ENCODE data around the gene ATXN3L.
A peak's percentile ranks its signal among the peaks of the same experiment; 100 is the strongest.

Gene ATXN3L

GRCh38 chrX:13304052-13304451, 15.8 kb downstream of the ATXN3L start:
- no peak for DNase-seq

GRCh38 chrX:13303248-13303647, 16.6 kb downstream of the ATXN3L start:
- DNase-seq: peak; percentile 2

DNA sequence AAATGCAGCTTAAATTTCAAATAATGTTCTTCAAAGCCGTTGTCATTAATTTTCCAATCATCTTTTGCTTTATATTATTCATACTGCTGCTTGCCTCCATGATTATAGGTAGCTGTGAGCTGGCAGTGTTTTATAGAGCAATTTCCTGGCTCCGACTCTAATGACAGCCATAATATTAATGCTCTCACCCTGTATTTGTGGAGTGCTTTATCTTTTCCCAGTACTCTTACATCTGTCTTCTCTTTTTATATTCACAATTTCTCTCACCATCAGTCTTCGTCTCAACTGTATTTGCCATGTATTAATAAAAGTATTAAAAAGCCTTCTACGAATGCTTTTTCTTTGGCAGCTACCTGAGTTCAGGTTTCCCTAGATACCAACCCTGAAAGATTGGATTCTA, 21.0 kb downstream of the ATXN3L start:
- no peak for DNase-seq

DNA sequence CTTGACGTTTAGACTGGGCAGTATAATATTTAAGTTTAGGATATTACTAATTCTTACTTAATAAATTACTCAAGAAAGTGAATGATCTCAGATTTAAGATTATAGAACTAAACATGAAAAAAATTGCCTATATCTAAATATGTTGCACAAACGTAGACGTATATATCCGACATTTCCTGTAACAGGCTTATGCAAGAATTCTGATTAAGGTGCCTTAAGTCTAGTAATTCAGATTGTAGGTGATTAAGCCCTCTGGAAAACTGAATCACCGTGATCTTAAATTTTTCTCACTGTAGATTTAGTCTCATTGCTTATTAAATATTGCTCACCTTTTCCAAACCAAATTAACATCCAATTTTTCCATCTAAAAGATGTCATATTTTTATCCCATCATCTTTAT, 24.0 kb downstream of the ATXN3L start:
- no peak for DNase-seq

DNA sequence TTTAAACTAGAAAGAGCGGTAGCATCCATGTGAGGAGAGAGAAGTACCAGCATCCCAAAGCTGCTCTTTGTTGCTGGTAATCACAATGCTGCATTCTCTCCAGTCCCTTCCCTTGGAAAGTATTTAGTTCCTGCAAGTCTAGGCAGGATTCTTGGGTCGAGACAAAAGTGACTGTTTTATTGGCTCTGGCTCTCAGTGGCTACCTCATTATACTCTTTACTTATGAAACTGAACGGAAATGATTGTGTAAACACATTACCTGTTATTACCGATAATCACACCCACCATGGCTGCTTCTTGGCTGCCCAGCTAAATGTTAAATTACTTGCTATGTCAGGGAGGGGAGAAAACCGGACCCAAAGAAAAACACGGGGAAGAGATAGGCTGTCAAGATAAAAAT, 26.2 kb downstream of the ATXN3L start:
- no peak for DNase-seq

GRCh38 chrX:13290891-13291614, 28.8 kb downstream of the ATXN3L start:
- DNase-seq: no peak

GRCh38 chrX:13288671-13289070, 31.2 kb downstream of the ATXN3L start:
- DNase-seq: no peak

- DNase-seq: no peak
These were observed 32.0 kb downstream of the ATXN3L start for GRCh38 chrX:13287816-13288215.

DNA sequence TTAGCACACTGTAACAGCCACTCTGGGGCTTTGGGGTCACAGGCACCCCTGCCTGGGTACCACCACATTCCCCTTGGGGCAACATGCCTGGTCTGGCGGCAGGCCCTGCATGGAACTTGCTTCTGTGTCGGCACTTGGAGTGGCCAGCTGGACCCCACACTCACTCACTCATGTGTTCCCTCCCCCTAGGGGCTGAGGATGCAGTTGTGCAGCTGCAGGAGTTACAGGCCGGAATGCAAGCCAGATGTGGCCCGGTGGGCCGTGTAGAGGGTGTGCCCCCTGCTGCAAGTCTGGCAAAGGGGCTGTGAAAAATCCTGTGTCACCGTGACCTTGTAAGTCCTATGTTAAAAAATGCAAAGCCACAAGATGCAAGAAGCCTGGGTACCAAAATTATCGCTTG, 34.2 kb downstream of the ATXN3L start:
- no peak for DNase-seq

DNA sequence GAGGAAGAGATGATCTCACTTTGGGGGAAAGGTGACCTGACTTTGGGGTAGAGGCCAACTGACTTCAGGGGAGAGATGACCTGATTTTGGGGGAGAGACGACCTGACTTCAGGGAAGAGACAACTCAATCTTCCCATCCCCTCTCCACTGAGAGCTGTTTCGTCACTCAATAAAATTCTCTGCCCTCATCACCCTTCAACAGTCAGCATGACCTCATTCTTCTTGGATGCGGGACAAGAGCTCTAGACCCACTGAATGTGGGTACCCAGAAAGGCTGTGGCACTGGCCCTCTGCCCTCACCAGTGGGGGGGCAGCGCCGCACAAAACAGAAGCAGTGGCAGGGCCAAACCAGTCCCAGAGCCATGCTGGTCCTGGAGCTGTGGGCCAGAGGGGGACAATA, 34.6 kb downstream of the ATXN3L start:
- no peak for DNase-seq

DNA sequence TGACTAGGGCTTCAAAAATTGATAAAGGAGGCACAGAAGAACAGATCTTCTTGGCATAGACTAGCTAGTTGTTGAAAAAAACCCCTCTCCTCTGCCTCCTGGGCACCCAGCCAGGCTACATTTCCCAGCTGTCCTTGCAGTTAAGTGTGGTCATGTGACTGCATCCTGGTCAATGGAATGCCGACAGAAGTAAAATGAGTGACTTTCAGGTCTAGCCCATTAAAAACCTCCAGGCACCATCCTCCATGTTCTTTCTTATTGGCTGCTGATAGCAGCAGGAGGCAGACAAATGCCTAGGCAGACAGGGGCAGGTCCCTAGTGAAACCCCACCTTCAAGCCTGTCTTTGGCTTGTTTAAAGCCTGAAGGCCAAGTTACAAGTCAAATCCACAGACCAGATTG, 35.3 kb downstream of the ATXN3L start:
- no peak for DNase-seq

DNA sequence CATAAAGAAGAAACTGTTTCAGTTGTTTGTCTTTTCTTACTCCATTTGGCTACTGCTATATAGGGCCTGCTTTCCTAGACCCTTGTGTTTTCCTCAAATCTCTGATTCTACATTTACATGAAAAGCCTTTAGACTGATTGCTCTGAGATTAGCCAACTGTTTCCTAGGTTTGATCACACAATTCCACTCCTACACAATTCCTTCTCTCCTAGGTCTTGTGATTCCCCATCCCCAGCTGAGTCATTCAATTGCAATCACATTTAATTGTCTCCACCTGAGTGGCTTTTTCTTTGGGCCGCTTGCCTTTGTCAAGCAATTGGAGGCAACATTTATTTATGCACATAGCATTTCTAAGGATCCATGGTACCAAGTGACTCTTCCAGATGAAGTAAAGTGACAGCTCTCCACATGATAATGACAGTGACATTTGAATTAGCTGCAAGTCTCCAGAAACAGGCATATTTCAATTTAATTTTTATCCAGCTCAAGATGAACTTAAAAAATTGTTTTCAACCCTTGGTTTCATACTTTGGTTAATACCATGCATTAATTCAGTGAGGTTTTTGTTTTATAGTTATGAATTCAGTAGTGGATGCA, 35.8 kb downstream of the ATXN3L start:
- no peak for DNase-seq

DNA sequence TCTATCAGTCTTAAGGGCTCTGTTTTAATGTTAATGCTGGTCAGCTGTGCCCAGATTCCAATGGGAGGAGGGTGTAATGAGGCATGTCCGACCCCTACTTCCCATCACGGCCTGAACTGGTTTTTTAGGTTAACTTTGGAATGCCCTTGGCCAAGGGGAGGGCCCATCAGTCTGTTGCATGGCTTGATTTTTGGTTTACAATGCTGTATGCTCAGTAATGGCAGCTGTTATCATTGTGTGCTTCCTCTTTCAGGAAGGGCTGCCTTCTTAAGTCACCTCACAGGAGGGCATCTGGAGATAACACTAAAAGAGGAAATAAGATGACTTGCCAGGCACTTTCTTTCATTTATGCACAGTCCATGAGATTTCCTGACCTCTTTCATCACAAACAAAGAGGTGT, 36.3 kb downstream of the ATXN3L start:
- DNase-seq: no peak

- no peak for DNase-seq
These were observed 38.6 kb downstream of the ATXN3L start for GRCh38 chrX:13281289-13281688.

- DNase-seq: no peak
These were observed 40.4 kb downstream of the ATXN3L start for GRCh38 chrX:13279279-13280018.

DNA sequence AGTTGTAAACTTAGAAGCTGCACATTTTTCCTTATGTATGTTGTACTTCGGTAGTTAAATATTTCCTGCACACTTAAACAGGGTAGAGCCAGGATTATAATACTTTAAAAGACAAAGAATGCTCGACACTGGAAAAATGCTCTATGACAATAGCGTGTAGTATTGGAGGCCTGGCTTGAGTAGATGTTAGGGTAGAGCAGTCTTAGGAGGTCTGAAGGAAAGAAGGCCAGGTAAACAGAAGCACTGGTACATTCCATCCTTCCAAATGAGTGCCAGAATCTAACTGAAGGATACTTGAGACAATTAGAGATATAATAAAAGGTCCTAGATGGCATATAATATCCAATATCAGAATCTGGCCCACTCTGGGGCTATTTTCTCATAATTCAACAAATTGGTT, 42.3 kb downstream of the ATXN3L start:
- no peak for DNase-seq

- DNase-seq: no peak
These were observed 42.9 kb downstream of the ATXN3L start for GRCh38 chrX:13276991-13277390.

DNA sequence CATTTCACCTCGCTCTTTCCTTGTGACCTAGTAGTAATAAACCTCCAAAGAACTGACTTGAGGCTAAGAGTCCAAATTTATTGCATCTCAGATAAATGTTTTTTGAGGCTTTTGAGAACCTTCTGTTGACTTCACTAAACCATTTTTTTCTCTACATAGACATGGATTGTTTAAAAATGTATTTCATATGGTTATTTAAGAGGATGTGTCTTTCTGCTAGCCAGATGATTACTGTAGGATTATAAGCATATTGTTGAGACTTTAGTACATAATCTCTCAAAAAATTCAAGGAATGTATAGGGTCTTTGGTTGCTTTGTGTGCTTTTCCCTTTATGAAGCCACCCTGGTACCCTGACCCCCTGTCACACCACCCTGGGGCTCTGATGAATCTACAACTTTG, 44.8 kb downstream of the ATXN3L start:
- DNase-seq: no peak

DNA sequence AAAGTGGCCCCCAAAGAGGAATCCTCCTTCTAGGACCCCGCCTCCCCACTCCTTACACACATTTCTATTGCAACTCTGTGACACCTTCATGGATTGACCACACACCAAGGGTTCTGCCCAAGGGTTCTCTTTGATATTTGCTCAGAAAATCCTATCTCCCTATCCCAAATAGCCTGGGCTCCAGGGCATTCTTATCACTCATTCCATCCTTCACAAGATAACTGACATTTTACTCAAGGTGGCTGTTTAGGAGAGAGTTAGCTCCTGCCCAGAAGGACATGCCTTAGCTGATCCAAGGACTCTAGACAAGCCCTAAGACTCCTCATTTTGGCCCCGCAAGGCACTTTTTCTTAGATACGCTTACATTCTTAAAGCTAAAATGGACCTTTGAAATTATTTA, 47.4 kb downstream of the ATXN3L start:
- no peak for DNase-seq

GRCh38 chrX:13271511-13271910, 48.3 kb downstream of the ATXN3L start:
- no peak for DNase-seq

GRCh38 chrX:13270360-13270759, 49.5 kb downstream of the ATXN3L start:
- DNase-seq: no peak

DNA sequence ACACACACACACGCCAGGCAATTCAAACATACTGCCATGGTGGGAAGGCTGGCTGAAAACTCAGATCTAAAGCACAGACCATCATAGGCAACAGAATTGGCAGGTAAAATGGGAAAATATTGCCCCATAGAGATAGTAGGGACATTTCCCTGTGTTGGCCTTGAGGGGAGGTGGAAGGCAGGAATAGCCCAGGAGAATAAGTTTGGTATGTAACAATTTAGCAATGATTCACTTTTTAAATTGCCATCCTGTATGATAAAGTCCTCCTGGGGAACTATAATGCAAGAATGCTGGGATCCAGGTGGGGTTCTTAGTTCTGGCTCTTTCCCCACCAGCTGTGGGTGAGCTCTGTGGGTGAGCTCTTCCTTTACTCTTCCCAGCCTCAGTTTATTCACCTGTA, 51.0 kb downstream of the ATXN3L start:
- no peak for DNase-seq
